Measurements from ENCODE around the gene KIZ. TPM values are rescaled to one million over a fixed set of nuclear protein-coding genes. Genes with fewer than 3 reads are reported as not detected.

The KIZ gene
- total and polyA plus RNA-seq, 2 of the 4 experiments (the other 2 are of a cell fraction) = 9.9 to 14.0 TPM

- H3K79me1 ChIP-seq (ENCODE audit: low read depth in 1 of 2, low read length in 2 of 2) = no peaks in the 10 kb centered on the region
- no peak overlapping the region for H3K9ac ChIP-seq (ENCODE audit: low read depth, low read length)
- ATAC-seq (ENCODE audit: low read depth) (no peak), DNase-seq (no peak)
- no peaks in the 10 kb centered on the region for H3K4me1 ChIP-seq (ENCODE audit: control insufficient read depth, insufficient read depth, low read length)
- ChIA-PET CTCF (no interaction called here), POLR2A (ENCODE audit: unreplicated experiment) (no interaction called here)
- no peak overlapping the region for H3K4me2 ChIP-seq (ENCODE audit: low read depth, low read length)
- no CpG with 5 or more reads among the region's 4 CpGs for WGBS, 2 experiments (ENCODE audit: extremely low coverage in 2 of 2, insufficient read length in 1 of 2)
- intact Hi-C loops (cut with micrococcal nuclease) (no loop called here), dilution Hi-C loops (cut with HindIII; ENCODE audit: low sequenced_read_pairs, unreplicated experiment) (no loop called here), in situ Hi-C loops (cut with MboI; ENCODE audit: low sequenced_read_pairs) (no loop called here)
- no TSS peak for BruUV-seq (replicated peaks)
- H2BK15ac ChIP-seq (ENCODE audit: low read depth, low read length) = no peak overlapping the region
- no peak overlapping the region for H4K91ac ChIP-seq (ENCODE audit: insufficient read depth, low read depth, low read length)
- no peak overlapping the region for H3K14ac ChIP-seq (replicated peaks; ENCODE audit: low read depth, low read length)
- no peak overlapping the region for H3K4me3 ChIP-seq (ENCODE audit: insufficient read depth, low read depth, low read length)
- peaks cover 17% of the 10 kb centered on the region for H3K27me3 ChIP-seq (ENCODE audit: control insufficient read depth, insufficient read depth, low read length)
- H4K8ac ChIP-seq (ENCODE audit: low read depth in 2 of 2, low read length in 2 of 2) = no peak overlapping the region
- no peaks in the 10 kb centered on the region for H4K20me1 ChIP-seq (ENCODE audit: insufficient read depth, low read length)
- no peaks in the 10 kb centered on the region for H3K9me1 ChIP-seq (ENCODE audit: insufficient read depth, low read length)
- no peak overlapping the region for H4K5ac ChIP-seq (ENCODE audit: low read depth, low read length)
- H2BK120ac ChIP-seq (ENCODE audit: low read depth, low read length) = no peak overlapping the region
- no peak for TF ChIP-seq CHD1 (IDR thresholded peaks at IDR 0.05; ENCODE audit: low read depth, low read length)
- no peak for TF ChIP-seq CEBPB (IDR thresholded peaks at IDR 0.05; ENCODE audit: low read depth, low read length)
- TF ChIP-seq MAZ (IDR thresholded peaks at IDR 0.05; ENCODE audit: borderline replicate concordance, low read depth, low read length) = no peak
- TF ChIP-seq CTCF (conservative IDR thresholded peaks at IDR 0.05; ENCODE audit: low read depth, low read length) = no peak
- no peak for TF ChIP-seq NFE2L2 (IDR thresholded peaks at IDR 0.05; ENCODE audit: low read depth, low read length)
- TF ChIP-seq RAD21 (IDR thresholded peaks at IDR 0.05; ENCODE audit: low read length) = no peak
- H2BK20ac ChIP-seq (ENCODE audit: low read depth, low read length) = no peak overlapping the region
- no peak overlapping the region for H2AK5ac ChIP-seq (ENCODE audit: low read depth, low read length)
- H3K4ac ChIP-seq (ENCODE audit: low read depth, low read length) = no peak overlapping the region
- H3K56ac ChIP-seq (ENCODE audit: extremely low read depth, insufficient read depth, low read length) = no peak overlapping the region
- H3K18ac ChIP-seq (ENCODE audit: low read depth, low read length) = no peak overlapping the region
- H3K9me3 ChIP-seq (ENCODE audit: control insufficient read depth, insufficient read depth, low read length) = no peaks in the 10 kb centered on the region
- no peak overlapping the region for H2BK5ac ChIP-seq (ENCODE audit: low read depth, low read length, poor library complexity, severe bottlenecking)
- H2AK9ac ChIP-seq (replicated peaks; ENCODE audit: low read depth, low read length, poor library complexity) = no peak overlapping the region
- H3K23ac ChIP-seq (ENCODE audit: low read depth, low read length) = no peak overlapping the region
- H2AFZ ChIP-seq (replicated peaks; ENCODE audit: low read length, poor library complexity) = no peak overlapping the region
- no peak overlapping the region for H3K27ac ChIP-seq (ENCODE audit: insufficient read depth, low read length)
- no peaks in the 10 kb centered on the region for H3K36me3 ChIP-seq (ENCODE audit: control insufficient read depth, insufficient read depth, low read length)
Observed at GRCh38 chr20:21117521-21117920, 8.4 kb upstream of the KIZ start.

All from IMR-90 (cell line).